ENCODE measurements around the gene RAD51AP2.
"Not testable (repeated sequence)": the region's sequence is repeated elsewhere in the genome, so short reads cannot be mapped to it uniquely, and the experiment has no call there.

Gene RAD51AP2

GRCh38 chr2:17506736-17507616 is 11.3 kb downstream of the RAD51AP2 start:
- H3K79me2 ChIP-seq (ENCODE audit: insufficient read depth, low read depth): no peaks in the 10 kb centered on the region
- no peaks in the 10 kb centered on the region for H3K27me3 ChIP-seq (ENCODE audit: insufficient read depth, low read depth)
- H3K36me3 ChIP-seq (ENCODE audit: insufficient read depth): no peaks in the 10 kb centered on the region
- no peak overlapping the region for H3K9ac ChIP-seq
- H3K4me3 ChIP-seq (IDR thresholded peaks at IDR 0.05; ENCODE audit: insufficient read depth, low read depth, low read length): no peak overlapping the region
- TF ChIP-seq, protein P1, sequence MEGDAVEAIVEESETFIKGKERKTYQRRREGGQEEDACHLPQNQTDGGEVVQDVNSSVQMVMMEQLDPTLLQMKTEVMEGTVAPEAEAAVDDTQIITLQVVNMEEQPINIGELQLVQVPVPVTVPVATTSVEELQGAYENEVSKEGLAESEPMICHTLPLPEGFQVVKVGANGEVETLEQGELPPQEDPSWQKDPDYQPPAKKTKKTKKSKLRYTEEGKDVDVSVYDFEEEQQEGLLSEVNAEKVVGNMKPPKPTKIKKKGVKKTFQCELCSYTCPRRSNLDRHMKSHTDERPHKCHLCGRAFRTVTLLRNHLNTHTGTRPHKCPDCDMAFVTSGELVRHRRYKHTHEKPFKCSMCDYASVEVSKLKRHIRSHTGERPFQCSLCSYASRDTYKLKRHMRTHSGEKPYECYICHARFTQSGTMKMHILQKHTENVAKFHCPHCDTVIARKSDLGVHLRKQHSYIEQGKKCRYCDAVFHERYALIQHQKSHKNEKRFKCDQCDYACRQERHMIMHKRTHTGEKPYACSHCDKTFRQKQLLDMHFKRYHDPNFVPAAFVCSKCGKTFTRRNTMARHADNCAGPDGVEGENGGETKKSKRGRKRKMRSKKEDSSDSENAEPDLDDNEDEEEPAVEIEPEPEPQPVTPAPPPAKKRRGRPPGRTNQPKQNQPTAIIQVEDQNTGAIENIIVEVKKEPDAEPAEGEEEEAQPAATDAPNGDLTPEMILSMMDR (conservative IDR thresholded peaks at IDR 0.05; ENCODE audit: low read depth, low read length): no peak
- H4K20me1 ChIP-seq (ENCODE audit: insufficient read depth): no peaks in the 10 kb centered on the region
- H3K27ac ChIP-seq: no peak overlapping the region
- no peak overlapping the region for H2AFZ ChIP-seq (ENCODE audit: low read depth)
- no peaks in the 10 kb centered on the region for H3K4me1 ChIP-seq (ENCODE audit: low read depth, poor library complexity, severe bottlenecking)
- H3K4me2 ChIP-seq: no peak overlapping the region

DNA sequence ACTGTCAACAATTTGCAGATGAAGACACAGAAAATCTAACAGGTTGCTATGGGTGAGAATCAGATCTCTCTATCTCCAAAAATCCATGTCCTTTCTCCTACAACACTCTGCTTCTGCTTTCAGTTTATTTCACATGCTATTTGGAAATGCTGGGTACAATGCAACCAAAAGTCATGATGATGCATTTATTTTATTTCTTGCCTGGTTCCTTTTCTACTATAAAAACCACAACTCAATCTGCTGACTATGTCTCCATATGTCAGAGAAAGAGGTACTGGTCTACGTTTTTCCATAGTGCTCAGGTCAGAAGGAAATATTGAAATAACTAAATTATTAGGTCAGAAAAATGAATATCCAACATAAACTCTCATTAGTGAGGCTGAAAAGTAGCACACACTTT is 20.5 kb downstream of the RAD51AP2 start:
- Histone ChIP-seq H3K27me3 (ENCODE audit: insufficient read depth, low read depth) (no peaks in the 10 kb centered on the region), H3K27ac (no peak overlapping the region), H3K4me2 (no peak overlapping the region), H3K79me2 (ENCODE audit: insufficient read depth, low read depth) (no peaks in the 10 kb centered on the region), H3K4me1 (ENCODE audit: low read depth, poor library complexity, severe bottlenecking) (no peaks in the 10 kb centered on the region), H3K9ac (no peak overlapping the region), H2AFZ (ENCODE audit: low read depth) (no peak overlapping the region), H4K20me1 (ENCODE audit: insufficient read depth) (no peaks in the 10 kb centered on the region), H3K36me3 (ENCODE audit: insufficient read depth) (no peaks in the 10 kb centered on the region), H3K4me3 (IDR thresholded peaks at IDR 0.05; ENCODE audit: insufficient read depth, low read depth, low read length) (no peak overlapping the region)
- TF ChIP-seq, protein P1 (conservative IDR thresholded peaks at IDR 0.05; ENCODE audit: low read depth, low read length): no peak

DNA sequence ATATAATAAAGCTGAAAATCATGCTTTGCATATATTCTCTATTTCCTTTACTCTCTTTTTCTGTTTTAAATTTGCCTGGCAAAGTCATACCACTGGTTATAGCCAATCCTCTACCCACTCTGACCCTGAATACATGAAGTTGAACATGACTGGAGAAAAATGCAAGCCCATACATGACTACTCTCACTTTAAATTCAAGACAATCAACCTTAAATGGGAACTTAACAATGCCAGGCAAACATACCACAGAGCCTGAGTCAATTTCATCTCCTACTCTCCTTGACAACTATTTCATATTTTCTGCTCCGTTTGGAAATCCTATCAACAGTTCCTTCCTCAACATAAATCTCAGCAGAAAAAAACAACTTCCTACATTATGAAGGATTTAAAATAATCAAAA is 22.6 kb downstream of the RAD51AP2 start:
- Histone ChIP-seq H3K27me3 (ENCODE audit: insufficient read depth, low read depth) (no peaks in the 10 kb centered on the region), H3K27ac (no peak overlapping the region), H3K36me3 (ENCODE audit: insufficient read depth) (no peaks in the 10 kb centered on the region), H3K4me2 (no peak overlapping the region), H4K20me1 (ENCODE audit: insufficient read depth) (no peaks in the 10 kb centered on the region), H3K79me2 (ENCODE audit: insufficient read depth, low read depth) (no peaks in the 10 kb centered on the region), H3K9ac (no peak overlapping the region), H2AFZ (ENCODE audit: low read depth) (no peak overlapping the region), H3K4me1 (ENCODE audit: low read depth, poor library complexity, severe bottlenecking) (no peaks in the 10 kb centered on the region), H3K4me3 (IDR thresholded peaks at IDR 0.05; ENCODE audit: insufficient read depth, low read depth, low read length) (no peak overlapping the region)
- TF ChIP-seq, protein P1 (conservative IDR thresholded peaks at IDR 0.05; ENCODE audit: low read depth, low read length): no peak

DNA sequence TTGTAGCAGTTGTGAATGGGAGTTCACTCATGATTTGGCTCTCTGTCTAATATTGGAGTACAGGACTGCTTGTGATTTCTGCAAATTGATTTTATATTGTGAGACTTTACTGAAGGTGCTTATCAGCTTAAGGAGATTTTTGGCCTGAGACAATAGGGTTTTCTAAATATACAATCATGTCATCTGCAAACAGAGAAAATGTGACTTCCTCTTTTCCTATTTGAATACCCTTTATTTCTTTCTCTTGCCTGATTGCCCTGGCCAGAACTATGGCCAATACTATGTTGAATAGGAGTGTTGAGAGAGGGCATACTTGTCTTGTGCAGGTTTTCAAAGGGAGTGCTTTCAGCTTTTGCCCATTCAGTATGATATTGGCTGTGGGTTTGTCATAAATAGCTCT is 28.1 kb downstream of the RAD51AP2 start:
- not testable (repeated sequence) for H3K4me3 ChIP-seq (IDR thresholded peaks at IDR 0.05; ENCODE audit: insufficient read depth, low read depth, low read length); H3K4me2 ChIP-seq; H3K27ac ChIP-seq; H3K36me3 ChIP-seq (ENCODE audit: insufficient read depth); H3K27me3 ChIP-seq (ENCODE audit: insufficient read depth, low read depth); H2AFZ ChIP-seq (ENCODE audit: low read depth); H3K4me1 ChIP-seq (ENCODE audit: low read depth, poor library complexity, severe bottlenecking); H3K9ac ChIP-seq; H4K20me1 ChIP-seq (ENCODE audit: insufficient read depth); H3K79me2 ChIP-seq (ENCODE audit: insufficient read depth, low read depth)

- not testable (repeated sequence) for H3K4me1 ChIP-seq (ENCODE audit: low read depth, poor library complexity, severe bottlenecking); H3K4me3 ChIP-seq (IDR thresholded peaks at IDR 0.05; ENCODE audit: insufficient read depth, low read depth, low read length); H3K4me2 ChIP-seq; H3K36me3 ChIP-seq (ENCODE audit: insufficient read depth); H3K79me2 ChIP-seq (ENCODE audit: insufficient read depth, low read depth); H4K20me1 ChIP-seq (ENCODE audit: insufficient read depth); H3K27ac ChIP-seq; H3K9ac ChIP-seq; H3K27me3 ChIP-seq (ENCODE audit: insufficient read depth, low read depth); H2AFZ ChIP-seq (ENCODE audit: low read depth)
Observed at GRCh38 chr2:17488610-17489009, 29.6 kb downstream of the RAD51AP2 start.
